K562 (cell line): Measurements from ENCODE around the gene CHST2. TPM values are rescaled to one million over a fixed set of nuclear protein-coding genes. Genes with fewer than 3 reads are reported as not detected.

ENCODE experiments used
- CBX2 ChIP-seq: fragments of 200-600 bp; sonication (generic); IDR thresholded peaks from one replicate; pipeline ENCODE4 v1.6.1; 2012; ENCODE audit warnings: mild to moderate bottlenecking, low read length, inconsistent platforms; ENCODE audit not compliant: insufficient read depth, poor library complexity, severe bottlenecking
- ELK1 ChIP-seq: sonication (generic); formaldehyde crosslinking; IDR thresholded peaks from 2 replicates; pipeline ENCODE4 v1.8.1; 2022; ENCODE audit warnings: missing genetic modification reagents
- ESRRA ChIP-seq: fragments of 450-650 bp; IDR thresholded peaks from 2 replicates; pipeline ENCODE4 v1.6.1; 2014; ENCODE audit warnings: low read depth, mild to moderate bottlenecking, moderate library complexity, borderline replicate concordance
- ETS2 ChIP-seq: IDR thresholded peaks from 2 replicates; pipeline ENCODE4 v1.6.1; 2016; ENCODE audit warnings: borderline replicate concordance, missing genetic modification characterization, mild to moderate bottlenecking, moderate library complexity, missing compliant biosample characterization; ENCODE audit not compliant: poor library complexity, severe bottlenecking
- FOSL1 ChIP-seq: fragments of 200-800 bp; sonication (Bioruptor generic); conservative IDR thresholded peaks from 2 replicates; pipeline ENCODE4 v1.6.1; 2016; ENCODE audit warnings: missing genetic modification characterization, missing compliant biosample characterization
- HCFC1 ChIP-seq: IDR thresholded peaks from 2 replicates; pipeline ENCODE4 v1.6.1; 2012; ENCODE audit warnings: low read depth, low read length, improper control_type of control experiment
- HDAC1 ChIP-seq, 2 experiments: fragments of 450-650 bp; IDR thresholded peaks; 2 replicates each; pipeline ENCODE4 v1.6.1; 2016 to 2017; ENCODE audit warnings: inconsistent platforms in 1 of 2, mild to moderate bottlenecking in 1 of 2, moderate library complexity in 1 of 2
- HEY1 ChIP-seq: fragments of 250-450 bp; sonication (Bioruptor Pico); IDR thresholded peaks from 2 replicates; pipeline ENCODE4 v1.5.0; 2020; ENCODE audit warnings: mild to moderate bottlenecking, moderate library complexity, borderline replicate concordance
- JUN ChIP-seq, 2 experiments: sonication (generic) in 1 of 2; formaldehyde crosslinking in 1 of 2; IDR thresholded peaks; 2 replicates each; pipeline versions ENCODE4 v1.6.1 to v1.8.0; 2012 to 2022; ENCODE audit warnings: borderline replicate concordance in 2 of 2, mild to moderate bottlenecking in 2 of 2, improper control_type of control experiment in 1 of 2, low read depth in 1 of 2, low read length in 1 of 2, missing genetic modification reagents in 1 of 2
- KAT7 ChIP-seq: sonication (generic); formaldehyde crosslinking; IDR thresholded peaks from 2 replicates; pipeline ENCODE4 v1.8.0; 2022; ENCODE audit warnings: missing genetic modification reagents, mild to moderate bottlenecking, borderline replicate concordance
- L3MBTL2 ChIP-seq: fragments of 450-650 bp; IDR thresholded peaks from 2 replicates; pipeline ENCODE4 v1.6.1; 2016; ENCODE audit warnings: mild to moderate bottlenecking, moderate library complexity
- MAZ ChIP-seq, 2 experiments: fragments of 450-650 bp in 1 of 2; sonication (generic) in 1 of 2; formaldehyde crosslinking; IDR thresholded peaks in 1 of 2; conservative IDR thresholded peaks in 1 of 2; 2 replicates each; pipeline versions ENCODE4 v1.4.0 to v1.5.0; 2020; ENCODE audit warnings: mild to moderate bottlenecking in 1 of 2, missing genetic modification reagents in 1 of 2
- PHF20 ChIP-seq: fragments of 450-650 bp; IDR thresholded peaks from 2 replicates; pipeline ENCODE4 v1.6.1; 2018; ENCODE audit not compliant: partially characterized antibody
- PHF8 ChIP-seq: fragments of 200-600 bp; sonication (generic); IDR thresholded peaks from 2 replicates; pipeline ENCODE4 v1.6.1; 2012; ENCODE audit warnings: mixed run types, mild to moderate bottlenecking, inconsistent platforms, low read length, moderate library complexity, borderline replicate concordance
- RBM17 ChIP-seq: fragments of 200-400 bp; formaldehyde crosslinking; IDR thresholded peaks from 2 replicates; pipeline ENCODE4 v1.6.1; 2017; ENCODE audit warnings: low read depth, mild to moderate bottlenecking, low read length, borderline replicate concordance
- TAF1 ChIP-seq: IDR thresholded peaks from 2 replicates; pipeline ENCODE4 v1.6.1; 2011; ENCODE audit warnings: mild to moderate bottlenecking, low read length, moderate library complexity; ENCODE audit not compliant: insufficient read depth, control insufficient read depth, severe bottlenecking; ENCODE audit errors: extremely low read depth
- TBL1XR1 ChIP-seq, 2 experiments: IDR thresholded peaks; 2 replicates each; pipeline ENCODE4 v1.6.1; 2012; ENCODE audit warnings: improper control_type of control experiment in 2 of 2, low read length in 2 of 2, mild to moderate bottlenecking in 1 of 2
- ZMIZ1 ChIP-seq, 2 experiments: fragments of 150-350 bp in 1 of 2; IDR thresholded peaks; 2 replicates each; pipeline ENCODE4 v1.6.1; 2012 to 2016; ENCODE audit warnings: low read depth in 2 of 2, low read length in 2 of 2, mild to moderate bottlenecking in 1 of 2, moderate library complexity in 1 of 2
- ZNF584 ChIP-seq: fragments of 200-800 bp; sonication (Bioruptor generic); IDR thresholded peaks from 2 replicates; pipeline ENCODE4 v1.6.1; 2016; ENCODE audit warnings: low read depth, mild to moderate bottlenecking, missing genetic modification characterization, missing compliant biosample characterization
- polyA plus RNA-seq, 8 experiments: library from polyadenylated mRNA; depleted of rRNA in 4 of 8; stranded (reverse) in 5 of 8; unstranded in 3 of 8; fragments of >200 nt; fragmentation: Nextera tagmentation in 2 of 8; fragmentation: Illumina TruSeq in 1 of 8; extraction: Ambion mirVana in 2 of 8; extraction: Trizol in 1 of 8; gene quantifications; 2 replicates each; pipeline versions ENCODE4 v1.2.1 to v1.2.3, GENCODE V29; 2011 to 2014; ENCODE audit warnings: inconsistent platforms in 1 of 8, missing spikeins in 1 of 8
- total RNA-seq, 7 experiments: library from RNA; depleted of rRNA in 6 of 7; stranded (reverse); fragments of >200 nt in 6 of 7; fragmentation: Illumina TruSeq in 2 of 7; extraction: Trizol in 2 of 7; gene quantifications; 2 replicates each; pipeline versions ENCODE4 v1.2.1 to v1.2.3, GENCODE V29; 2011 to 2021; ENCODE audit warnings: low replicate concordance in 1 of 7
- TF ChIP-seq, protein P1 (sequence below): sonication (generic); formaldehyde crosslinking; IDR thresholded peaks from 2 replicates; pipeline ENCODE4 v1.9.0; 2022; ENCODE audit warnings: mild to moderate bottlenecking, missing genetic modification reagents

Gene CHST2
- total and polyA plus RNA-seq, 9 of the 15 experiments (the other 6 are each of a cell fraction or from before 2014, with no cell fraction given): 3.4 to 60.3 (median 13.9) TPM

DNA sequence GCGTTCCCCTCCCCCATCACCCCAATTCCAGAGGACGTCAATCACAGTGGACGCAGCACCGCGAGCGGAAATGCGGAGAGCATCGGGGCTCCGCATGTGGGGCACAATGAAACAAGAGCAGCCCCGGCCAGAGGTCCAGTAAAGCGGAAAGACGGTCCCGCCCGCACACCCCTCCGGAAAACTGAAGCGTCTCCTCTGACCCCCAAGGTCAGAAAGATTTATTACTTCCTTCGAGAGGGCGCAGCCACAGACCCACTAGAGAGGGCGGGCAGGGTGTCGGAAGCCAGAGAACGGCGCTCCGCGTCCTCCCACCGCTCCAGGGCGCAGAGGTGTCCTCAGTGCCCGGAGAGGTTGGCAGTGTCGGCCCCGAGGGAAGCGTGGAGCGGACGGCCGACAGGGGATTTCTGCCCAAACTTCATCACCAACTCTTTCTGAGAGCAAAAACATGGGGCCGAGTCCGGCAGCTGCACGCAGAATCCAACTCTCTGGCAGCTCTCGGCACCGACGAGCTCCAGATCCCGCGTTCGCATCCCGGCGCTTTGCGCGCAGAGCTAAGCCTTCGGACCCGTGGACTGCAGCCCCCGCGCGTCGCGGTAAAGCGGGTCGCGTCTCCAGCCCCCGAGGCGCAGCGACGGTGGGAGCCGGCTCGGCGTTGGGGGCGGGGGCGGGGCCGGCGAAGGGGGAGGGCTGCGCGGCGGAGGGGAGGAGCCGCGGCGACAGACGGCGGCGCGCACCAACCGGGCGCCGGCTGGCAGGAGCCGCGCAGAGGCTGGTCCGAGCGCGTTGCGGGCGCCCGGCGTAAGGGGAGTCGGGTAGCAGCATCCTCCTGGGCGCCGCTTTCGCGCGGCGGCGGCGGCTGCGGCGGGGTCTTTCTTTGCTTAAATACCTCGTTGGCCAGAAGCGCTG lies at the start of gene CHST2 (continued):
- TF ChIP-seq HCFC1 (peak; percentile 48; the same call in 1 of the 2 replicates), CBX2 (no peak), HEY1 (no peak), ZMIZ1 (IDR thresholded peaks at IDR 0.05; ENCODE audit: low read depth in 2 of 2, low read length in 2 of 2) (0 out of 4 replicates have a peak, but pooled peaks of 1 of the 2 experiments have one; percentile 22), L3MBTL2 (peak; percentile 74), JUN (IDR thresholded peaks at IDR 0.05; ENCODE audit: borderline replicate concordance, low read depth, low read length) (no peak), JUN (CRISPR knock-in tag; IDR thresholded peaks at IDR 0.05; ENCODE audit: borderline replicate concordance) (no peak), ELK1 (no peak), ESRRA (peak; percentile 95), TBL1XR1 (IDR thresholded peaks at IDR 0.05; ENCODE audit: low read length in 2 of 2) (peak; percentile 23 to 35; a peak in 1 of 4 replicates), FOSL1 (tag) (no peak), PHF20 (peak; percentile 12), PHF8 (peak; percentile 85), KAT7 (CRISPR knock-in tag) (0 out of 2 replicates have a peak, but pooled peaks have one; percentile 10), MAZ (CRISPR knock-in tag; conservative IDR thresholded peaks at IDR 0.05 in 1 of 2, IDR thresholded peaks at IDR 0.05 in 1 of 2) (peak; percentile 62 to 66), ETS2 (tag) (peak; percentile 78), RBM17 (no peak), HDAC1 (IDR thresholded peaks at IDR 0.05) (peak in 1 of 2 experiments; percentile 4; a peak in 1 of 4 replicates), TAF1 (peak; percentile 75), ZNF584 (CRISPR knock-in tag) (peak; percentile 77)
- TF ChIP-seq, protein P1, sequence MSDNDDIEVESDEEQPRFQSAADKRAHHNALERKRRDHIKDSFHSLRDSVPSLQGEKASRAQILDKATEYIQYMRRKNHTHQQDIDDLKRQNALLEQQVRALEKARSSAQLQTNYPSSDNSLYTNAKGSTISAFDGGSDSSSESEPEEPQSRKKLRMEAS: 0 out of 2 replicates have a peak, but pooled peaks have one; percentile 17
